Adrenal gland (tissue), 12 donors: ENCODE data around the gene PRKAR1B. TPM values are rescaled to one million over a fixed set of nuclear protein-coding genes. Genes with fewer than 3 reads are reported as not detected.

ENCODE experiments used
- DNase-seq, 7 donors: peaks; one replicate each; pipeline ENCODE4 v3.0.0-alpha.2; 2019 to 2020
- H3K27ac ChIP-seq, 5 donors: fragments of 200-600 bp; sonication (generic) in 4 of 5; 1 replicate in 3 of 5; 2 replicates in 2 of 5; pipeline versions ENCODE4 v1.5.1 to v1.8.0; 2016 to 2020; ENCODE audit warnings: mild to moderate bottlenecking in 1 of 5
- H3K27me3 ChIP-seq: fragments of 200-600 bp; 2 replicates; pipeline ENCODE4 v1.8.0; 2021
- H3K36me3 ChIP-seq, 2 donors: fragments of 200-600 bp; replicated peaks in 1 of 2; 1 replicate in 1 of 2; 2 replicates in 1 of 2; pipeline versions ENCODE4 v1.5.1 to v1.8.0; 2018 to 2022
- H3K4me1 ChIP-seq, 2 donors: fragments of 200-600 bp; replicated peaks in 1 of 2; 1 replicate in 1 of 2; 2 replicates in 1 of 2; pipeline versions ENCODE4 v1.5.1 to v1.8.0; 2018 to 2021
- H3K4me3 ChIP-seq, 4 donors: fragments of 200-600 bp; sonication (generic) in 3 of 4; one replicate each; pipeline ENCODE4 v1.5.1; 2016 to 2018
- H3K9me3 ChIP-seq, 3 donors: fragments of 200-600 bp; sonication (generic) in 1 of 3; replicated peaks in 1 of 3; 1 replicate in 2 of 3; 2 replicates in 1 of 3; pipeline versions ENCODE4 v1.5.1 to v1.8.0; 2016 to 2021
- POLR2A ChIP-seq, 2 donors: fragments of 450-650 bp; IDR thresholded peaks; one replicate each; pipeline ENCODE4 v1.6.1; 2017; ENCODE audit warnings: antibody characterized with exemption in 2 of 2, mild to moderate bottlenecking in 2 of 2, moderate library complexity in 1 of 2
- WGBS, 4 donors: extraction: QIAGEN DNeasy Blood & Tissue Kit in 2 of 4; methylation state at CpG; one replicate each; pipeline versions ENCODE4 v1.1.5 to v1.1.7; 2013 to 2017; 5-methylcytosine and 5-hydroxymethylcytosine counted together
- intact Hi-C, 2 donors: fragments of 100-400 bp; cut with DNase I; formaldehyde crosslinking; loops; one replicate each; pipeline versions ENCODE4 v1.14.1 to v1.15.0; 2022 to 2023
- polyA plus RNA-seq, 3 donors: library from polyadenylated mRNA; stranded (reverse); fragments of 200-250 nt in 2 of 3; fragments of 350-450 nt in 1 of 3; fragmentation: Illumina TruSeq in 1 of 3; extraction: RNeasy Lipid Tissue Mini Kit (QIAGEN cat#74804) in 1 of 3; gene quantifications; one replicate each; pipeline ENCODE4 v1.2.3, GENCODE V29; 2013 to 2014
- total RNA-seq, 9 donors: library from RNA; depleted of rRNA in 4 of 9; stranded (reverse); fragments of >200 nt in 4 of 9; fragments of 120-200 nt in 1 of 9; fragmentation: NEBNext Ultra II Directional in 1 of 9; extraction: Animal tissue kit (Norgen Biotek cat#: 25700) in 1 of 9; gene quantifications; one replicate each; pipeline versions ENCODE4 v1.1.0 to v1.2.4, GENCODE V29; 2013 to 2023
- TF ChIP-seq, protein P1 (sequence below), 6 experiments: fragments of 450-650 bp in 4 of 6; fragments of 200-600 bp in 2 of 6; sonication (generic) in 1 of 6; IDR thresholded peaks; 1 replicate in 5 of 6; 2 replicates in 1 of 6; pipeline versions ENCODE4 v1.5.1 to v1.8.0; 2016 to 2021; ENCODE audit warnings: antibody characterized with exemption in 6 of 6, mild to moderate bottlenecking in 2 of 6, moderate library complexity in 1 of 6
- donor health status: healthy with polysubstance abuse.
- donor health status: Bipolar disorder and iron deficiency.
- donor health status: DM: yes; HTN: yes; CAD: no.
- donor health status: DM: no; HTN: no; CAD: no.
- donor health status: DM: no; HTN: no; CAD: no.
- donor health status: DM: yes; HTN: yes; CAD: no.

Gene PRKAR1B
- total and polyA plus RNA-seq, 12 donors = 5.2 to 21.5 (median 11.7) TPM

DNA sequence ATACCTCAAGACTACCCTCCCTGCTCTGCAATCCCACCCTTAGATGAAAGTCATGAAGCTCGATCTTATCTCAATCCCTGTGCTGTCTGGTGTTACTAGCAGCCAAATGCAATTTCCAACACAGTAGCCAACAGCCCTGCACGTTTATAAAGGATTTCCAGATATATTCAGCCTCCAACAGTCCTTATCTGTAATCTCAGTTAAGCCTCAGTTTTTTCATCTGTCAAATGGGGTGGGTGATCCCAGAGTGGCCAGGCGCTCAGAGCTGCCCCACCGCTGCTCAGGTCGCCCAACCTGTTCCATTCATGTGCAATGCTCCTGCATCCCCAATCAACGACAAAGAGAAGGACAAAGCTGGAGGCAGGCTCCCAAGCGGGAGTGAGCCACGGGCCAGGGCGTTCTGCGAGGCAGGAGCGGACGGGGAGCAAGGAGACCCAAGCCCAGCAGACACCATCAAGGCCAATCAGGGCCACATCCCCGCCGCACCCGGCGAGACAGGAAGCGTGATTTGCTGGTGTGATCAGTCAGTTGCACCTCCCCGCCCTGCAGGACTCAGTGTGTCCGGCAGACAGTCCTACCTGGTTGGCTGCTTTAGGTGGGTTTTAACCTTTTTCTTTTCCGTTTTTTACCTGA lies 227.1 kb downstream of the PRKAR1B start:
- no peak for DNase-seq
- peaks cover 0 to 13% of the 10 kb centered on the region in 2 donors for H3K36me3 ChIP-seq
- no peak overlapping the region for H3K4me3 ChIP-seq
- H3K4me1 ChIP-seq = no peaks in the 10 kb centered on the region
- H3K27ac ChIP-seq = no peak overlapping the region
- no peak for TF ChIP-seq POLR2A (IDR thresholded peaks at IDR 0.05)
- TF ChIP-seq, protein P1, sequence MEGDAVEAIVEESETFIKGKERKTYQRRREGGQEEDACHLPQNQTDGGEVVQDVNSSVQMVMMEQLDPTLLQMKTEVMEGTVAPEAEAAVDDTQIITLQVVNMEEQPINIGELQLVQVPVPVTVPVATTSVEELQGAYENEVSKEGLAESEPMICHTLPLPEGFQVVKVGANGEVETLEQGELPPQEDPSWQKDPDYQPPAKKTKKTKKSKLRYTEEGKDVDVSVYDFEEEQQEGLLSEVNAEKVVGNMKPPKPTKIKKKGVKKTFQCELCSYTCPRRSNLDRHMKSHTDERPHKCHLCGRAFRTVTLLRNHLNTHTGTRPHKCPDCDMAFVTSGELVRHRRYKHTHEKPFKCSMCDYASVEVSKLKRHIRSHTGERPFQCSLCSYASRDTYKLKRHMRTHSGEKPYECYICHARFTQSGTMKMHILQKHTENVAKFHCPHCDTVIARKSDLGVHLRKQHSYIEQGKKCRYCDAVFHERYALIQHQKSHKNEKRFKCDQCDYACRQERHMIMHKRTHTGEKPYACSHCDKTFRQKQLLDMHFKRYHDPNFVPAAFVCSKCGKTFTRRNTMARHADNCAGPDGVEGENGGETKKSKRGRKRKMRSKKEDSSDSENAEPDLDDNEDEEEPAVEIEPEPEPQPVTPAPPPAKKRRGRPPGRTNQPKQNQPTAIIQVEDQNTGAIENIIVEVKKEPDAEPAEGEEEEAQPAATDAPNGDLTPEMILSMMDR (IDR thresholded peaks at IDR 0.05) = no peak
- H3K9me3 ChIP-seq = no peaks in the 10 kb centered on the region
- no peaks in the 10 kb centered on the region for H3K27me3 ChIP-seq
- intact Hi-C loops = loop anchor here in 1 of 2 donors (10.0 kb wide), 1 partner anchor 75 kb away; no protein-coding TSS in a partner anchor
- 94 to 97% (median 95%) methylated on average over 20 of the region's 20 CpGs for WGBS, 4 donors

Other genes with a start within 250 kb of the PRKAR1B start
- 10 to 100 TPM in 8 of 9 donors, 1 to 10 TPM in 1; 2.9 to 28.6 (median 14.1) TPM for gene PDGFA, start 207.4 kb downstream of the PRKAR1B start, total RNA-seq
- gene PDGFA, start 207.4 kb downstream of the PRKAR1B start, polyA plus RNA-seq = 10 to 100 TPM in 2 of 3 donors, 1 to 10 TPM in 1; 6.2 to 20.8 (median 11.8) TPM
- gene DNAAF5, start 582 bp downstream of the PRKAR1B start, total RNA-seq = 10 to 100 TPM in 8 of 9 donors, 1 to 10 TPM in 1; 8.3 to 32.7 (median 21.0) TPM
- 10 to 100 TPM in 1 of 3 donors, 1 to 10 TPM in 2; 7.9 to 11.1 (median 8.8) TPM for gene DNAAF5, start 582 bp downstream of the PRKAR1B start, polyA plus RNA-seq
- 100 to 1,000 TPM in 4 of 9 donors, 10 to 100 TPM in 5; 73.3 to 122 (median 95.6) TPM for gene SUN1, start 105.2 kb upstream of the PRKAR1B start, total RNA-seq
- 100 to 1,000 TPM in 2 of 3 donors, 10 to 100 TPM in 1; 28.7 to 114 (median 105) TPM for gene SUN1, start 105.2 kb upstream of the PRKAR1B start, polyA plus RNA-seq
- gene GET4, start 149.3 kb upstream of the PRKAR1B start, total RNA-seq = 100 to 1,000 TPM in 1 of 9 donors, 10 to 100 TPM in 8; 44.7 to 190 (median 67.6) TPM
- gene GET4, start 149.3 kb upstream of the PRKAR1B start, polyA plus RNA-seq = 100 to 1,000 TPM in 2 of 3 donors, 10 to 100 TPM in 1; 38.3 to 166 (median 164) TPM
- gene ADAP1, start 227.4 kb upstream of the PRKAR1B start, total RNA-seq = 10 to 100 TPM in 5 of 9 donors, 1 to 10 TPM in 4; 2.0 to 60.2 (median 11.5) TPM
- 10 to 100 TPM in 1 of 3 donors, 1 to 10 TPM in 1, under 1 TPM in 1; 0.29 to 40.5 (median 7.1) TPM for gene ADAP1, start 227.4 kb upstream of the PRKAR1B start, polyA plus RNA-seq
- 10 to 100 TPM in 8 of 9 donors, 1 to 10 TPM in 1; 9.1 to 32.4 (median 19.2) TPM for gene COX19, start 248.3 kb upstream of the PRKAR1B start, total RNA-seq
- 10 to 100 TPM; 12.3 to 28.6 (median 14.0) TPM for gene COX19, start 248.3 kb upstream of the PRKAR1B start, polyA plus RNA-seq